SHP77 (cell line): Measurements from ENCODE around the gene CPE.

Source experiments
- DNase-seq, 2 experiments: peaks; one replicate each; lab custom pipeline; 2025; lab: John Stamatoyannopoulos, UW

Gene CPE

DNA sequence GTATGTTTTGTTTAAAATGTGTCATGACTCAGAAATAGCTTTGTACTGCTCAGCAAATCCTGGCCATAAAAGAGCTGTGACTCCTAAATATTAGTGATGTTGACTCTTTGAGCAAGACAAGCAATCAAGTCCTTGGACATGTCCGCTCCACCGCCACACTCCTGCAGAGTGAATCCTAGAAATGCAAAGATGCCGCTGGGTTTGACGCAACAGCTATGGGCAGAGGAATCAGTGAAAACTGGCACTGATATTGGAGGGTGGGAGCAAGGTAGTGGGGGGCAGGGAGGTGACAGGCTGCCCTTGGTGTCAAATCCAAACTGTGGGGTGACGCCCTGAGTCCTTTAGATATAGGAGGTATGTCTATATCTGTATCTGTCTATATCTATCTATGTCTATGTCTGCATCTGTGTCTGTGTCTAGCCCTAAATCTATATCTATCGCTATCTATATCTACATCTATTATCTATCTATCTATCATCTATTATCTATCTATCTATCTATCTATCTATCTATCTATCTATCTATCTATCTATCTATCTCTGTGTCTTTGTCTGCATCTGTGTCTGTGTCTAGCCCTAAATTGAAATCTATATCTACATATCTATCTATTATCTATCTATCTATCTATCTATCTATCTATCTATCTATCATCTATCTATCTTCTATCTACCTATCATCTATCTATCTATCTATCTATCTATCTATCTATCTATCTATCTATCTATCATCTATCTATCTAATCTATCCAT is 129.7 kb downstream of the CPE start:
- no peak for DNase-seq

GRCh38 chr4:165512424-165512823 is 133.6 kb downstream of the CPE start:
- peak; percentile 7 to 14 for DNase-seq

- no peak for DNase-seq
These were observed 135.9 kb downstream of the CPE start for GRCh38 chr4:165514739-165515138.

- no peak for DNase-seq
These were observed 136.4 kb downstream of the CPE start for GRCh38 chr4:165515201-165515600.

GRCh38 chr4:165516281-165516833 is 137.5 kb downstream of the CPE start:
- no peak for DNase-seq

DNA sequence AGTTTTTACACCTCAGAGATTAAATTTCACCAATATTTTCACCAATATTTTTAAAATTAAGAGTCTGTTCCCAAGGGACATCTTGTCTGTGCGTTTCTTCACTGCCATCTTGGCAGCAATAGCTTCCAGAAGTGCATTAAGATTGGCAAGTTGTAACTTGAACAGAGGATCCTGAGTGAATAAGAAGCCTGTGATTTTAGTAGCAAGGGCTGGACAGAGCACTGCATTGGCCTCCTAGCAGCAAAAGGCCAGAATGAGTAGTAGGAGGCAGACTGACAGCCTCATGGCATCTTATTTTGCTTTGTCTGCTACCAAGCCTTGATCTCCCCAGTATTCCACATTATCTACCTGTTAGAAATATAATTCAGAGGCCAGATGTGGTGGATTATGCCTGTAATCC is 138.4 kb downstream of the CPE start:
- DNase-seq = no peak

DNA sequence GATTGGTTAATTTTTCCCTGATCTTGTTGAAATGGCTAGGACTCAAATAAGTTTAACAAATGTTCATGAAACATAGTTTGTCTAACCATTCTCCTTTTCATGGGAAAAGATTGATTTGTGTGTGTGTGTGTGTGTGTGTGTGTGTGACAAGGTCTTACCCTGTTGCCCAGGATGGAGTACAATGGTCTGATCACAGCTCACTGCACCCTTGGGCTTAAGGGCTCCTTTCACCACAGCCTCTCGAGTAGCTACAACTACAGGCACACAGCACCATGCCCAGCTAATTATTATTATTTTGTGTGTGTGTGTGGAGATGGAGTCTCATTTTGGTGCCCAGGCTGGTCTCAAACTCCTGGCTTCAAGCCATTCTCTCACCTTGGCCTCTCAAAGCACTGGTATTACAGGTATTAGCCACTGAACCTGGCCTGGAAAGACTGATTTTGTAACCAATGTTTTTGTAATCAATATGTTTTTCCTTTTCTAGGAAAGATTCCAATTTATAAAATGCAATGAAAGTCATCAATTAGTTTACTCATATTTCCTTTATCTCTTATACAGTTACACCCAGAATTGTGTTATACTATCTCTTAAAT is 139.3 kb downstream of the CPE start:
- no peak for DNase-seq

DNA sequence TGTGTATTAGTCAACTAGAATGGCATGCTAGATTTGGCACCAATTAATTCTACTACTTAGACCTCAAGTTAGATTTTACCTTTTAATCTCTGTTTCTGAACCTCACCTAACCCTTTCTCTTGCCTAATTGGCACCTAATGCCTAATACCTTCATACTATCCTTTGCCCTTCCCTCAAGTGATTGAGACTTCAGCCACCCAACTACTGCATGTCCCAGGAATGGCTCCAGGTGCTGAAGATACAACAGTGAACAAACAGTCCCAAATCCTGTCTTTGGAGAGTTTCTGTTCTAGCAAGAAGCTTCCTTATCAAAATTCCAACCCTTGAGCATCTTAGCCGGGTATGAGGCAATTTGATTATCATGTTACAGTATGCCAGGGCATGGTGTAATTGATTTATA is 139.9 kb downstream of the CPE start:
- no peak for DNase-seq

GRCh38 chr4:165519591-165519990 is 140.8 kb downstream of the CPE start:
- no peak for DNase-seq

DNA sequence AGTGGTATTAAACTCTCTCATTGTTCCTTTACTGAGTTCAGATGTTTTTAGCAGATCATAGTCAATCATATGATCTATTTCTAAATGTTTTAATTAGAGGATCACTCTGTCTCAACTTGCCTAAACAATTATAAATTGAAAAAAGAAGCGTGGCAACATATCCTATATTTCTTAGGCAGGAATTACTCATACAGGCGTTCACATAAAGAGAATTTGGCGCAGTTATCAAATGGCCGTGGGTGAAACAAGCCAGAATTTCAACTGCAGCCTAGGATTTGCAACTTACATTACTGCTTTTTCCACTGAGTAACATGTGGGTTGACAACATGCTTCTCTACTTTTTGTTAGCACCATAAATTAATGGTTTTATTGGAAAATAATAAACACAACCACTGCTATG is 141.3 kb downstream of the CPE start:
- no peak for DNase-seq

GRCh38 chr4:165522050-165522449 is 143.2 kb downstream of the CPE start:
- DNase-seq = no peak

- DNase-seq = no peak
These were observed 145.9 kb downstream of the CPE start for GRCh38 chr4:165524532-165525190.

DNA sequence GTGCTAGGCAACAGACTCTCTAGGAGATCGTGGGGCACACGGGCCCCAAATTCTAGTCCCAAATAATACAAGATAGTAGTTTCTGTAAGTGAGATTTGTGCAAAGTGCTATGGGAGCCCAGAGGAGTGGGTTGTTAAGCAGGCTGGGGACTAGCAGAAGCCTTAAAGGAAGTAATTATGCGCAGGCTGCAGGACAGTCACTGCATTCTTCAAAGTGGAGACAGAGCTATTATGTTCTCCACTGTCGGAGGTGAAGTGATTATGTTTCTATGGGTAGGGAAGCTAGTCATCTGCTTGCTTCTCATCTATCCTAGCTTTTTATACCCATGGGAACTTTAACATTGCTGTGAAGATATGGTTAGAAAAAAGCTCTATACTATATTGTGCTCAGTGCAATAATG is 154.2 kb downstream of the CPE start:
- no peak for DNase-seq

DNA sequence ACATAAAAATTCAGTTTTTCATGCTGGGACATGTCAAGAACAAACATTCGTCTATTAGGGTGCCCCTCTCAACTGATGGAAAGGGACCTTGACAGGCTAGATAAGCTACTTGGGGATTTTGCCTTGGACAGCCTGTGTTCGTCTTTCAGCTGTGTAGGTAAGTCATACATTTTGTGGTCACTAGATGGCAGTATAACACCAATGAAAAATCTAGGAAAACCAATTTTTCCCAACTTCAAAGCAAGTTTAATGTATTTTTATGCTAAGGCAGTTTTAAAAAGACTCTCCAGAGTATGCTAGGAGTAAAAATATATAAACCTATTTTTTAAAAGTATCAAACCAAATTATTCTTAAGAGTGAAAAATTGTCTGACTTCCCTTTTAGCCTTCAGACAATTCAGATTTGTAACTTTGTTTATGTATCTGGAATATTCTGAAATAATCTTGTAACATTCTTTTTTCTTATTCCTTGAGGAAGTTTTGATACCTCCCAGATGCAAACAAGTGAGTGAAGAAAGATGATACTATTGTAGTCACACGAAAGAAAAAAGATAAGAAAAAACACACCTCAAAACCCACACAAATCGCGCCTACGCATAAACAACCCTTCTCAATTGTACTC is 158.3 kb downstream of the CPE start:
- DNase-seq = peak in 1 of 2 experiments; percentile 40

- no peak for DNase-seq
These were observed 161.0 kb downstream of the CPE start for GRCh38 chr4:165539801-165540200.

DNA sequence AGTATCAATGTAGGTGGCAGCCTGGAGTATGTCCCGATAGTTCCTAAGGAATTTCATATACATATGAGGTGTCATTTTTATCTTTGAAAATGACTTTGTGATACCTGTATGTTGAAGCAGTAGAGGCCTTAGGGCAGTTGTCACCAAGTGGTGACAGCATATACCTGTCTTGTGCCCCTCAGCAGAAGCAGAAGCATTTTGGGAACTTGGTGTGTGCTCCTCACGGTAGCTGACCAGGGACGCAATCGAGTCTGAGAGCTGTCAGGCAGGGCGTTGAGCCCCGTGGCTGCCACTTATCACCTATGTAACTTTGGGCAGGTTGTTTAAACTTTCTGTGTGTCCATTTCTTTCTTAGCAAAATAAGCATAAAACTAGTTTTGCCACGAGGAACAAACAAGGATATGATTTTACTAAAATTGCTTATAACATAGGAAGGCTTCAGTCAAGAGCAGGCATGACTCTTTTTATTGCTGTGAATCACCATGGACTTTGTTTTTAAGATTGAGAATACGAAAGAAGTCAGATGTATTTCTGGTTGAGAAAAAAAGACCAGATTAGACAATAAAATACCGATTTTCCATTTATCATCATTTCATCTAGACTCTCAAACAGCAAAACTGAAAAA is 161.5 kb downstream of the CPE start:
- no peak for DNase-seq

- DNase-seq = no peak
These were observed 163.1 kb downstream of the CPE start for GRCh38 chr4:165541851-165542459.

DNA sequence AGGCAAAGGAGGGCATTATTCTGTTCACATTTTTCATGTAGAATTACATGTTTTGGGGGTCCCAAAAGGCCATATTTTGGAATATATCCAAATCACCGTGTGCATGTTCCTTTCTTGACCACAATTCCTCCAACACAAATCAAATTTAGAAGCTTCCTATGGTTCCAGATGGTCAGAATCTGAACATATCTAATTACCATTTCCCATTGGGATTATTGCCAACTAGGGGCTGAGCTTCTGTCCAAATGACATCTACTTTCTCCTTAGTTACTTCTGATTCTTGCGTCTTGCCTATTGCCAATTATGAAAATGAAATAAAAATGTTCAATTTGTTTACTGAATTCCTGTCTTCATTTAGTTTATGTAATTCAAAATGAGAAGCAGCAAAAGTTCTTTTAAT is 163.7 kb downstream of the CPE start:
- DNase-seq = no peak
